GM11168 (cell line): ENCODE measurements around the gene ELP5.

Experiments
- in situ Hi-C: fragments of 300-500 bp; cut with MboI; formaldehyde crosslinking; loops from one replicate; pipeline ENCODE4 v1.12.0; 2022; ENCODE audit warnings: low sequenced_read_pairs; ENCODE audit not compliant: unreplicated experiment

ELP5 gene

GRCh38 chr17:7306911-7307685 lies 55.1 kb downstream of the ELP5 start, which contains the start of gene EIF5A:
Gene EIF5A, plus strand, starts transcription at chr17:7307628. Its CDS starts 2,008 bp downstream, at chr17:7309636.
- in situ Hi-C loops = no loop called here

DNA sequence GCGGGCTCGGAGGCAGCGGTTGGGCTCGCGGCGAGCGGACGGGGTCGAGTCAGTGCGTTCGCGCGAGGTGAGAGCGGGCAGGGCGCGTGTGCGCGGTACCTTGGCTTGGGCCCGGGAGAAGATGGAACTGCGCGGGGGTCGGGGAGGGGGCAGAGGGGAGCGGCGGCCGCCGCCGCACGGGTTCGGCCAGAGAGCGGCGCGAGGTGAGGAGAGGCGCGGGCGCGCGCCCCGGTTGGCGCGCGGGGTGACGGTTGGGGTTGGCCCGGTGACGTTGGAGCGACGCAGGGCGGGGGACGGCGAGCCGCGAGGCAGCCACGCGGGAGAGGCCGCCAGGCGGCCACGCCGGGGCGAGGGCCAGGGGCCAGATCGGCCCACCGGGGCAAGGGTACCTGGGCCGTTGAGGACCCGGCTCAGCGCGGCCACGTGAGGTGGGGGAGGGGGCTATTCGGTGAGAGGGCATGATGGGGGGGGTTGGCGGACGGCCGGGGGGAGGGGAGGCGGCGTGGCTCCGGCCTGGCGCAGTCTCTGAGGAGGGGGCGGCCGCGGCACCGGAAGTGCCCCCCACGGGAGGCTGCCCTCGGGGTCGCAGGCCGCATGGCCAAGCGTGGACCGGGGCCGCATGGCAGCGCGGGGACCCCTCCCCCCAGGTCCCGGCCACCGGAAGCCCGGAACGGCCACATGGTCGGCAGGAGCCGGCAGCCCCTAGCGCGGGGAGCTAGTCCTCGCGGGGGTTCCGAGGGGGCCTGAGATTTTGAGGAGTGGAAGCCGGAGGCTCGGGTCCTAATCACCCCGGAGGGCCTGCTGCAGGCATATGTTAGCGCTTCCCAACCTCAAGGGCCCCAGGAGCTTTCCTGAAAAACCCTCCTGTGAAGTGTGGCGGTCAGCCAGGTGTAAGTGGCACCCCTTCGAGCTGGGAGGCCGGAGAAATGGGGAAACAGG lies 55.9 kb downstream of the ELP5 start:
- in situ Hi-C loops = no loop called here

GRCh38 chr17:7308625-7309433 lies 56.8 kb downstream of the ELP5 start:
- in situ Hi-C loops = no loop called here
